Measurements from ENCODE around the gene PTH1R. TPM values are rescaled to one million over a fixed set of nuclear protein-coding genes. Genes with fewer than 3 reads are reported as not detected.

The PTH1R gene
- total RNA-seq, 2 donors from 2014 or later: 0.69 to 4.8 TPM

DNA sequence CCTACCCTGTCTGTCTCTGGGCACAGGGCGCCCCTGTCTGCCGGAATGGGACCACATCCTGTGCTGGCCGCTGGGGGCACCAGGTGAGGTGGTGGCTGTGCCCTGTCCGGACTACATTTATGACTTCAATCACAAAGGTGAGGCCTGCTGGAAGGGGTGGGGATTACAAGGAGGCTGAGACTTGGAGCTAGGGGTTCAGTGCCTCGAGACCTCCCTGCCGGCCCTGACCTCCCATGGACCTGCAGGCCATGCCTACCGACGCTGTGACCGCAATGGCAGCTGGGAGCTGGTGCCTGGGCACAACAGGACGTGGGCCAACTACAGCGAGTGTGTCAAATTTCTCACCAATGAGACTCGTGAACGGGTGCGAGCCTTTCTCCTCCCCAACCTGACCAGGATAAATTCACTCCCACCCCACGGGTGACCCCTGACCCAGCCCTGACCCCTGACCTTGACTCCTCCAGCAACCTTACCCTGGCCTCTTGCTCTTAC, 20.4 kb downstream of the PTH1R start:
- H3K27ac Mint-ChIP-seq: no peak overlapping the region
- no peak overlapping the region for H3K4me3 Mint-ChIP-seq
- Histone ChIP-seq H3K27ac (ENCODE audit: low read depth, low read length) (no peak overlapping the region), H3K36me3 (ENCODE audit: control insufficient read depth, insufficient read depth, low read length) (no peaks in the 10 kb centered on the region), H3K9ac (ENCODE audit: extremely low read depth, low read length, poor library complexity, severe bottlenecking) (no peak overlapping the region), H3K27me3 (ENCODE audit: control insufficient read depth, insufficient read depth, low read length, poor library complexity, severe bottlenecking) (peaks cover 8% of the 10 kb centered on the region), H3K9me3 (ENCODE audit: control insufficient read depth, low read length) (no peaks in the 10 kb centered on the region), H3K4me1 (ENCODE audit: control insufficient read depth, insufficient read depth, low read length) (no peaks in the 10 kb centered on the region), H3K4me3 (ENCODE audit: low read length) (no peak overlapping the region)
- no peak for DNase-seq
- no peaks in the 10 kb centered on the region for H3K36me3 Mint-ChIP-seq (ENCODE audit: low read depth)
- peak; percentile 54 for TF ChIP-seq CTCF (conservative IDR thresholded peaks at IDR 0.05)
- WGBS, 2 experiments (ENCODE audit: insufficient coverage in 1 of 2, insufficient read length in 1 of 2): 87 to 92% methylated on average over 10 to 15 of the region's 15 CpGs
- no peaks in the 10 kb centered on the region for H3K4me1 Mint-ChIP-seq
- peaks cover 34% of the 10 kb centered on the region for H3K27me3 Mint-ChIP-seq (ENCODE audit: insufficient read depth)
- no peaks in the 10 kb centered on the region for H3K9me3 Mint-ChIP-seq

DNA sequence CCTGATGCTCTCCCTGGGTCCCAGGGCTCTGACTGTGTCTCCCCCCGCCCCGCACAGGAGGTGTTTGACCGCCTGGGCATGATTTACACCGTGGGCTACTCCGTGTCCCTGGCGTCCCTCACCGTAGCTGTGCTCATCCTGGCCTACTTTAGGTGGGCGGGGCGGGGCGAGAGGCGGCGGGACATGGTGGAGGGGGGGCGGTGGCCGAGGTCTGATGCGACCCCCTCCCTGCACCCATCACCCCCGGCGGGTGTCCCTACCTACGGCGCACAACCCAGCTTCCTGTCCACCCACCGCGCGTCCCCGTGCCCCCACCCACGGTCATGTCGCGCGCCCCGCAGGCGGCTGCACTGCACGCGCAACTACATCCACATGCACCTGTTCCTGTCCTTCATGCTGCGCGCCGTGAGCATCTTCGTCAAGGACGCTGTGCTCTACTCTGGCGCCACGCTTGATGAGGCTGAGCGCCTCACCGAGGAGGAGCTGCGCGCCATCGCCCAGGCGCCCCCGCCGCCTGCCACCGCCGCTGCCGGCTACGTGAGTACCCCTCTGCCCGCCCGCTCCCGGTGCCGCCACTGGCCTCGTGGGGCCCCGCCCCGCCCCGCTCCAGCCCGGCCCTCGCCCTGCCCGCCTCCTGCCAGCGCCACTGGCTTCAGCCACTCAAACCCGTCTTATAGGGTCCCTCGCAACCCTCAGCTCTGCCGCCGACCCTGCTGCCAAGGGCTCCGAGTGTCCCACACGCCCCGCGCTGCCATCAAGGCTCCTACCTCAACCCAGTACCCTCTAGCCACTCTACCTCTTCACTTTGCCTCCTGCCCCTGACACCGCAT, 21.0 kb downstream of the PTH1R start:
- Histone ChIP-seq H3K9ac (ENCODE audit: extremely low read depth, low read length, poor library complexity, severe bottlenecking) (no peak overlapping the region), H3K4me3 (ENCODE audit: low read length) (no peak overlapping the region), H3K27ac (ENCODE audit: low read depth, low read length) (no peak overlapping the region), H3K27me3 (ENCODE audit: control insufficient read depth, insufficient read depth, low read length, poor library complexity, severe bottlenecking) (peaks cover 2% of the 10 kb centered on the region), H3K36me3 (ENCODE audit: control insufficient read depth, insufficient read depth, low read length) (no peaks in the 10 kb centered on the region), H3K9me3 (ENCODE audit: control insufficient read depth, low read length) (no peaks in the 10 kb centered on the region), H3K4me1 (ENCODE audit: control insufficient read depth, insufficient read depth, low read length) (no peaks in the 10 kb centered on the region)
- no peak overlapping the region for H3K4me3 Mint-ChIP-seq
- TF ChIP-seq CTCF (conservative IDR thresholded peaks at IDR 0.05): no peak
- no peaks in the 10 kb centered on the region for H3K9me3 Mint-ChIP-seq
- H3K36me3 Mint-ChIP-seq (ENCODE audit: low read depth): no peaks in the 10 kb centered on the region
- WGBS, 2 experiments (ENCODE audit: insufficient coverage in 1 of 2, insufficient read length in 1 of 2): 72 to 90% methylated on average over 46 to 69 of the region's 71 CpGs
- peak; percentile 79 for DNase-seq
- peaks cover 27% of the 10 kb centered on the region for H3K27me3 Mint-ChIP-seq (ENCODE audit: insufficient read depth)
- H3K4me1 Mint-ChIP-seq: no peaks in the 10 kb centered on the region
- H3K27ac Mint-ChIP-seq: no peak overlapping the region

DNA sequence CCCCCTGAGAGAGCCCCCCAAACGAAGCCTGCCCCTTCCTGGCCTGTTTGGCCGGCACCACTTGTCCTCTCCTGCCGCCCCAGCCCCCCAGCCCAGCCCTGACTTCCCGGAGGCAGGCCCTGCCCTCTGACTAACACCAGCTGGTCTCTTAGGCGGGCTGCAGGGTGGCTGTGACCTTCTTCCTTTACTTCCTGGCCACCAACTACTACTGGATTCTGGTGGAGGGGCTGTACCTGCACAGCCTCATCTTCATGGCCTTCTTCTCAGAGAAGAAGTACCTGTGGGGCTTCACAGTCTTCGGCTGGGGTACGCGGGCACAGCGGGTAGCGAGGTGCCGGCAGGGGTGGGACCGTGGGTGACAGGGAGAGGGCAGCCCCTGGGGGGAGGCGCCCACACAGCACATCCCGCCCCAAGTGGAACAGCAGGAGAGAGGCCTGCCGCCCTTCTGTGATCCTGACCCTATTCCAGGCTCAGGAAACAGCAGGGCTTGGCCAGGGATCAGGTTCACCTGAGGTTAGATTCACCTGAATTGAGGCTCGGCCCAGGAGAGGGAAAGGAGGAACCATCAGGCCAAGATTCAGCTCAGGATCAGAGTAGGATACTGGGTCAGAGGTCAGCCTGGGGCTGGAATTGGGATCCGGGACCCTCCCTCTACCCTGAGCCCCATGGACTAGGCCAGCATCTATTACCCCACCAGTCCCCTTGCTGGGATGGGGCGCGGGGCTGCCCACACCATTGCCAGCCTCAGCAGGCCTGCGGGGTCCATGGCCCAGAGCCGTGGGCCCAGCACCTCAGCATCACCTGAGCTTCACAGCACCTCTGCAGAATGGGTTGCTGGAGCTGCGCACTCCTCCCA, 21.9 kb downstream of the PTH1R start:
- 92 to 99% methylated on average over 11 to 22 of the region's 22 CpGs for WGBS, 2 experiments (ENCODE audit: insufficient coverage in 1 of 2, insufficient read length in 1 of 2)
- no peak for TF ChIP-seq CTCF (conservative IDR thresholded peaks at IDR 0.05)
- H3K9me3 ChIP-seq (ENCODE audit: control insufficient read depth, low read length): no peaks in the 10 kb centered on the region
- Mint-ChIP-seq H3K9me3 (no peaks in the 10 kb centered on the region), H3K36me3 (ENCODE audit: low read depth) (no peaks in the 10 kb centered on the region), H3K27me3 (ENCODE audit: insufficient read depth) (peaks cover 21% of the 10 kb centered on the region), H3K27ac (no peak overlapping the region), H3K4me3 (no peak overlapping the region), H3K4me1 (no peaks in the 10 kb centered on the region)
- DNase-seq: no peak
- H3K27me3 ChIP-seq (ENCODE audit: control insufficient read depth, insufficient read depth, low read length, poor library complexity, severe bottlenecking): no peaks in the 10 kb centered on the region
- H3K4me3 ChIP-seq (ENCODE audit: low read length): no peak overlapping the region
- H3K9ac ChIP-seq (ENCODE audit: extremely low read depth, low read length, poor library complexity, severe bottlenecking): no peak overlapping the region
- no peaks in the 10 kb centered on the region for H3K4me1 ChIP-seq (ENCODE audit: control insufficient read depth, insufficient read depth, low read length)
- no peak overlapping the region for H3K27ac ChIP-seq (ENCODE audit: low read depth, low read length)
- H3K36me3 ChIP-seq (ENCODE audit: control insufficient read depth, insufficient read depth, low read length): no peaks in the 10 kb centered on the region
